MCF 10A (cell line): ENCODE data around the gene DCP2. TPM values are rescaled to one million over a fixed set of nuclear protein-coding genes. Genes with fewer than 3 reads are reported as not detected.
A peak's percentile ranks its signal among the peaks of the same experiment; 100 is the strongest.

Experiments used
- BruUV-seq: library from RNA; stranded (reverse); fragments of 400-500 nt; replicated peaks from 2 replicates; lab custom pipeline; 2021; lab: Mats Ljungman, UMichigan
- CTCF ChIA-PET: fragments of 300-600 bp; sonication (Branson Sonifier 250); formaldehyde crosslinking; extraction: SDS; loops from one replicate; lab custom pipeline; 2021; ENCODE audit warnings: antibody characterized with exemption, inconsistent platforms; lab: Yijun Ruan, JAX
- POLR2A ChIA-PET: fragments of 300-600, 350-650 bp; sonication (Branson Sonifier 250); formaldehyde crosslinking; extraction: SDS; loops from one replicate; lab custom pipeline; 2020; ENCODE audit warnings: antibody characterized with exemption, inconsistent platforms; lab: Yijun Ruan, JAX
- DNase-seq: peaks from one replicate; pipeline ENCODE4 v3.0.0-alpha.2; 2018; ENCODE audit not compliant: unreplicated experiment
- H3K27ac Mint-ChIP-seq: one replicate; pipeline ENCODE4 v1.8.0; 2022; ENCODE audit warnings: mild to moderate bottlenecking, low read depth, mixed read lengths; ENCODE audit not compliant: unreplicated experiment
- H3K27me3 Mint-ChIP-seq: one replicate; pipeline ENCODE4 v1.8.0; 2022; ENCODE audit warnings: mixed read lengths; ENCODE audit not compliant: insufficient read depth, unreplicated experiment
- H3K36me3 Mint-ChIP-seq: one replicate; pipeline ENCODE4 v1.8.0; 2022; ENCODE audit warnings: mild to moderate bottlenecking, moderate library complexity, mixed read lengths; ENCODE audit not compliant: insufficient read depth, unreplicated experiment
- H3K4me1 Mint-ChIP-seq: one replicate; pipeline ENCODE4 v1.8.0; 2022; ENCODE audit warnings: mixed read lengths; ENCODE audit not compliant: insufficient read depth, unreplicated experiment
- H3K4me3 Mint-ChIP-seq: one replicate; pipeline ENCODE4 v1.8.0; 2022; ENCODE audit warnings: mild to moderate bottlenecking, moderate library complexity, mixed read lengths; ENCODE audit not compliant: unreplicated experiment
- H3K9me3 Mint-ChIP-seq: one replicate; pipeline ENCODE4 v1.8.0; 2022; ENCODE audit warnings: mixed read lengths; ENCODE audit not compliant: unreplicated experiment
- CTCF ChIP-seq: fragments of 200-600 bp; IDR thresholded peaks from one replicate; pipeline ENCODE4 v1.8.0; 2022; ENCODE audit warnings: antibody characterized with exemption, mild to moderate bottlenecking; ENCODE audit not compliant: unreplicated experiment
- intact Hi-C: fragments of 100-400 bp; cut with micrococcal nuclease; formaldehyde crosslinking; loops from 2 replicates; pipeline ENCODE4 v1.14.1; 2022
- total RNA-seq: library from RNA; stranded (reverse); gene quantifications from 2 replicates; pipeline ENCODE4 v1.2.3, GENCODE V29; 2022

Gene DCP2
- total RNA-seq, 1 experiment from 2014 or later, result 34.1 TPM

- intact Hi-C loops, result no loop called here
- H3K27ac Mint-ChIP-seq, result no peak overlapping the region
- H3K27me3 Mint-ChIP-seq, result no peaks in the 10 kb centered on the region
- POLR2A ChIA-PET, result no interaction called here
- no peak for TF ChIP-seq CTCF
- CTCF ChIA-PET, result no interaction called here
- DNase-seq, result no peak
- peaks cover 7% of the 10 kb centered on the region for H3K4me1 Mint-ChIP-seq
- no TSS peak for BruUV-seq
- H3K36me3 Mint-ChIP-seq, result no peaks in the 10 kb centered on the region
- H3K9me3 Mint-ChIP-seq, result no peaks in the 10 kb centered on the region
- H3K4me3 Mint-ChIP-seq, result no peak overlapping the region
Measured at GRCh38 chr5:112931473-112931872, 45.1 kb upstream of the DCP2 start.

GRCh38 chr5:112933105-112933504 is 43.5 kb upstream of the DCP2 start:
- CTCF ChIA-PET, result interaction anchor here (0.7 kb wide), 1 partner anchor 31 kb away, joined by 3 read pairs; no protein-coding TSS in a partner anchor
- Mint-ChIP-seq H3K9me3 (no peaks in the 10 kb centered on the region), H3K4me1 (peaks cover 5% of the 10 kb centered on the region), H3K27ac (no peak overlapping the region), H3K27me3 (no peaks in the 10 kb centered on the region), H3K4me3 (no peak overlapping the region), H3K36me3 (no peaks in the 10 kb centered on the region)
- no peak for DNase-seq
- POLR2A ChIA-PET, result interaction anchor here (0.8 to 0.9 kb wide), 2 partner anchors 9 to 13 kb away, joined by 3 to 4 read pairs; no protein-coding TSS in a partner anchor
- TF ChIP-seq CTCF, result no peak
- intact Hi-C loops, result no loop called here
- no TSS peak for BruUV-seq

- CTCF ChIA-PET, result interaction anchor here (0.6 kb wide), 1 partner anchor 10 kb away, joined by 4 read pairs; no protein-coding TSS in a partner anchor
- H3K4me3 Mint-ChIP-seq, result no peak overlapping the region
- no peaks in the 10 kb centered on the region for H3K9me3 Mint-ChIP-seq
- H3K27ac Mint-ChIP-seq, result no peak overlapping the region
- H3K4me1 Mint-ChIP-seq, result no peaks in the 10 kb centered on the region
- no peak for TF ChIP-seq CTCF
- no peaks in the 10 kb centered on the region for H3K36me3 Mint-ChIP-seq
- peak; percentile 42 for DNase-seq
- H3K27me3 Mint-ChIP-seq, result no peaks in the 10 kb centered on the region
- BruUV-seq, result no TSS peak
- intact Hi-C loops, result no loop called here
- POLR2A ChIA-PET, result interaction anchor here (0.8 to 0.9 kb wide), 2 partner anchors 9 to 14 kb away, joined by 3 to 4 read pairs; no protein-coding TSS in a partner anchor
Measured at GRCh38 chr5:112933651-112934365, 42.8 kb upstream of the DCP2 start.

GRCh38 chr5:112934366-112934663 is 42.3 kb upstream of the DCP2 start:
- TF ChIP-seq CTCF, result no peak
- Mint-ChIP-seq H3K27ac (no peak overlapping the region), H3K36me3 (no peaks in the 10 kb centered on the region), H3K9me3 (no peaks in the 10 kb centered on the region), H3K4me1 (no peaks in the 10 kb centered on the region), H3K4me3 (no peak overlapping the region), H3K27me3 (no peaks in the 10 kb centered on the region)
- CTCF ChIA-PET, result interaction anchor here (0.6 kb wide), 1 partner anchor 28 kb away, joined by 3 read pairs; no protein-coding TSS in a partner anchor
- POLR2A ChIA-PET, result no interaction called here
- no peak for DNase-seq
- intact Hi-C loops, result no loop called here
- no TSS peak for BruUV-seq
